NCI-H2227 treated with DMSO at 0.1 percent for 48 hours (cell line): ENCODE measurements around the gene EXOC3L4.

Experiments
- DNase-seq: peaks from one replicate; lab custom pipeline; 2025; lab: John Stamatoyannopoulos, UW

The EXOC3L4 gene

DNA sequence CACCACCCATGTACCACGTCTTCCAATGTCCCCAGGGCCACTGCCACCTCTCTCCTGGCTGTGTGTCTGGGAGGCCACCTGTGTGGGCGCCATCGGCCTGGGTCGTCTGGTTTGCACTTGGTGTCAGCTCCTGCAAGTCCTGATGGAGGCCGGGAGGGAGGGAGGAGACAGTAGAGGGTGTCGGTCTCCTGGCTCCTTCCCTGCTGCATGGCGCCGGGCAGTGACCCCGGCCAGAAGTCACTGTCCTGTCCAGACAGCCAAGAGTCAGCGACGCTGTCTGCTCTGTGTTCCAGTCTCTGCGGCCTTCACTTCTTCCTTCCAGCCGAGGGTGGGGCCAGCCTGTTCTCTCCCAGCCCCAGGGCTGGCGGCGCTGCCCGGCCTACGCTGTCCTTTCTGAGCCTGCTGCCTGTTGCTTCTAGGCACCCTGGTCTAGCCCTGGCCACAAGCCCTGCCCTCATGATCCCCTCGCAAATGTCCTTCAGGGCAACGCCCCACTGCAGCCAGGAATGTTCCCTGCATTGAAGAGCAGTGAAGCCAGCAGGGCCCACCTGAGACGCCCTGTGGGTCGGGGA is 23.5 kb upstream of the EXOC3L4 start:
- DNase-seq, result no peak

DNA sequence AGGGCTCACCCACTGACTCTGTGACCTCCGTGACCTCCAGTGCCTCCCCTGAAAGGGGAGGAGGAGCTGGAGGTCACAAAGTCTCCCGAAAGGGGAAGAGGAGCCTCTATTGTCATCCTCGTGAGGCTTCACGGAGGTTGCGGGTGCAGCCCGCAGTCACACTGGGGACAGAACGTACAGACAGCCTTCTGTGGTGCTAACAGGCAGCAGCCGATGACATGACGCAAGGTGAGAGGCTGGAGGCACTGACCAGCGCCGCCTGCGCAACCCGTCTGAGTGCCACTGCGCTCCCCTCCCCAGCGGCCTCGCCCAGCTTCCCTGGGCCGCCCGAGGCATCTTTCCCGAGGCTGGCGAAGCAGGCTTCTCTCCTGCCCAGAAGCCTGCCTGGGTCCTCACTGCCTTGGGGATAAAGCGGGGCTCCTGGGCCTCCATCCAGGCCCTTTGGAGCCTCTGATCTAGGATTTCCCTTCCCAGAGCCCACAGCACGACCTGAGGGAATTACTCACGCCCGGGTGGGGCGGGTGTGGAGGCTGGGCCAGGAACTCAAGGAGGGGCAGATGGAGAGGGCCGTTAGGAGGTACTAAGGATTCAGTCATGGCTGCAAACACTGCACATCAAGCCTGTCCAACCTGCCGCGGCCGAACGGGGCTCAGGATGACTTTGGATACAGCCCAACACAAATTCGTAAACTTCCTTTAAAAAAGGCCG is 22.8 kb upstream of the EXOC3L4 start:
- no peak for DNase-seq

DNA sequence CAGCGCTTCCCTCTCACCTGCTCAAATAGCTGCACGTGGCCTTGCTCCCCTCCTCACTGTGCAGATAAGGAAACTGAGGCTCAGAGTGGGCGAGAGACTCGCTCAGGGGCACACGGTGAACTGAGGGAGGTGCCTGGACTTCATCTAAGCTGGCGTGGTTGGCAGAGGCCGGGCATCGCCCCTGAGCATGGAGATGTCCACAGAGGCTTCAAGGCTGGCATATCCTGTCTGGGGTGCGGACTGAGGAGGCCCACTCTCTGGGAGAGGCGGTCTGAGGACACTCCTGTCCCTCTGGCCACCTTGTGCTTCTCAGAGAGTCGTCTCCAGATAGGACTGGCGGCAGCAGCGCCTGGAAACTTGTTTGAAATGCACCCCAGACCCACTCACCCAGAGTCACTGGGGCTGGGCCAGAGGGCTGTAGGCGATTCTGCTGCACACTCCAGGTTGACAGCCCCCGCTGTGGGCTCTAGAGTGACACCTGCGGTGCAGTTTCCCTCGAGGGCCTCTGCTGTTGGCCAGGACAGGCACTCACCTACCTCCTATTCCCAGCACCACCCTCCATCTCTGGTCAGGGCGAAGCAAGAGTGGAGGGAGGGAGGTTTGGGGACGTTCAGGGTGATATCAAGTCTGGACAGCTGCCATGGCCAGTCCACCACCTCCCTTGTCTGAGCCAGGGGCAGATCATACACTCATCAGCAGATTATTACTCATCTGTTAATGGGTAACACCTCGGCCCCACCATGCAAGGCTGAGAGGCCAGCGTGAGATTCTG is 21.7 kb upstream of the EXOC3L4 start:
- DNase-seq, result no peak

DNA sequence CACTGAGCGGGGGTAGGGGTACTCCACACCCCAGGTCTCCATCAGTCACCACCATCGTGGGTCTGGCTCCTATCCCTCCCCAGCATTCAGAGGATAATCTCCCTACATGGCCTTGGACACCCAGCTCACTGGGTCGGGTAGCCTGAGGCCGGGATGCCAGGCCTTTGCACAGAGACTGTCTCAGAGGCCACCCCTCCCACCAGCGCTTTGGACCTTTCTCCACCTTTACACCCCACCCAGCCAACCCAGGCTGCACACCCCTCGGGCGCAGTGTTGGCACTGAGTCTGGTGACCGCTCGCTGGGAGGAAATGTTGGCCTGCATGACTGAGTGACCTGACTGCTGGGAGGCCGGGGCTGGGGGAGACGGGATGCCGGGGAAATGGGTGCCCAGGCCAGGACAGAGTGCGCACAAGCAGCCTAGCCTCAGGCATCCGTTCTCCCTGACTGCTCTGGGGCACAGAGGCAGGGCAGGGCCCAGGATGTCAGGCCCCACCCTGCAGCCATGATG is 21.1 kb upstream of the EXOC3L4 start:
- no peak for DNase-seq

DNA sequence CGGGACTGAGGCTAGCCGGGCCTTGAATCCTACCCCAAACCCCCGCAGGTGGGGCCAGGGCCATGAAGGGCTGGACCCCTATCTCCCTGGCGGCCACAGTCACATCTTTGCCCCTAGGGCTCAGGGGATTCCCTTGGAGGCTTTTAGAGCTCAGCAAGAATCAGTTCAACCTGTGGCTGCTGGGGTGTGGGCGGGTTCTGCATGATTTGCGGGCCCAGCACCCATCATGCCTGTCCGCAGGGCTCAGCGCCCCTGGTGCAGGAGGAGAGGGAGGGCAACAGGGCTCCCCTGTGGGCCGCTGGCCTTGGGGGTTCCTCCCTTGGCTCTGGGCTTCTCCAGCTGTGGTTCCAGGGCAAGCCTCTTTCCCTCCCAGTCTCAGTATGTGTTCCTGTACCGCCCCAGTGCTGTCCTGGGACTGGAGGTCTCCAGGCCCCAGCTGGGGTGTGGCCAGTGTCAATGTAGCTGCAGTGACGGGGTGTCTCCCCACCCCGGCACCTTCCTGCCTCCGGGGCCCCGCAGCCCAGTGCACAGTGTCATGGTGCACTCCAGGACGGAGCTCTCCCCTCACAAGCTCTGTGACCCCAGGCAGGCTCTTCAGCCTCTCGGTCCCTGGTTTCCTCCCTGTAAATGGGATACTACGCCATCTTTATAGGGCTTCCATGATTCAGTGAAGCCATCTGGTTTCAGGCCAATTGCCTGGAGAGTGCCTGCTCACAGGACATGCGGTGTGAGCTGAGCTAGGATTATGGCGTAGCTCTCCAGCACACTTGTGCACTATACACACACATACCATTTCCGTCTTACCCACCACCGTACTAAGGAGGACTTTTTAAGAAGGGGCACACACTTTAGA is 20.4 kb upstream of the EXOC3L4 start:
- DNase-seq, result no peak

DNA sequence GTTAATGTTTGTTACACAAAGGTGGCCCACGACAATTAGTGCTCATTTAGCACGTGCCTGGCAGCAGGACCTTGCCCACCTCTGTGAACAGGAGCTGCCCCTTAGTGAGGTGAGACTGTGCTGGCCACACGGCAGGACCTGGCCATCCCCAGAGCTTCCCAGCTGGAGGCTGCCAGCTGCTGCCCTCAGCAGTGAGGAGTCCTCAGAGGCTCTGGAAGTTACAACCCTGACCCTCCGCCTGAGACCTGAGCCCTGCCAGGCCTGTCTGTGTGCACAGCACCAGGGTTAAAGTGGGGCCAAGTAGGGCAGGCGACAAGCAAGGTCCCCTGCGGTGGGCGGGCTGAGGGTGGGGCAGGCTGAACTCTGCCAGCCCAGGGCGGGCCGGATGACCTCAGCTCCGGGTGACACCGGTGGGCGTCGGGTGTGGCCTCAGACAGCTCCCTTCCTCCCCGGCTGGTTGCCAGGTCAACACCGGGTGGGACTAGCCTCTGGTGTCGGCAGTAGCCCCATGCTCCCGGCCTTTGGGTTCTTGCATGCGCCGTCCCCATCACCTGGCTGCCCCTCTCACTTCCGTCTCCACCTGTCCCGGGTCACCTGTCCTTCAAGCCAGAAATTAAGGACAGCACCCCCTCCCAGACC is 19.7 kb upstream of the EXOC3L4 start:
- DNase-seq, result no peak

DNA sequence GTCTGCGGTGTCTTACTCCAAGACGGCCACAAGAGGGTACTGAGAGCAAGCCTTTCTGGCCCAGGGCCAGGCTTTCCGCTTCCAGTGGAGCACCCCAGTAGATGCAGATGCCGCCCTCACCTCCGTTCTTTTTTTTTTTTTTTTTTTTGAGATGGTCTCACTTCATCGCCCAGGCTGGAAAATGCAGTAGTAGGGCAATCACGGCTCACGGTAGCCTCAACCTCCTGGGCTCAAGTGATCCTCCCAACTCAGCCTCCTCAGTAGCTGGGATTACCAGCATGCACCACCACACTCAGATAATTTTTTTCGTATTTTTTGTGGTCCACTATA is 16.1 kb upstream of the EXOC3L4 start:
- DNase-seq, result peak; percentile 72

DNA sequence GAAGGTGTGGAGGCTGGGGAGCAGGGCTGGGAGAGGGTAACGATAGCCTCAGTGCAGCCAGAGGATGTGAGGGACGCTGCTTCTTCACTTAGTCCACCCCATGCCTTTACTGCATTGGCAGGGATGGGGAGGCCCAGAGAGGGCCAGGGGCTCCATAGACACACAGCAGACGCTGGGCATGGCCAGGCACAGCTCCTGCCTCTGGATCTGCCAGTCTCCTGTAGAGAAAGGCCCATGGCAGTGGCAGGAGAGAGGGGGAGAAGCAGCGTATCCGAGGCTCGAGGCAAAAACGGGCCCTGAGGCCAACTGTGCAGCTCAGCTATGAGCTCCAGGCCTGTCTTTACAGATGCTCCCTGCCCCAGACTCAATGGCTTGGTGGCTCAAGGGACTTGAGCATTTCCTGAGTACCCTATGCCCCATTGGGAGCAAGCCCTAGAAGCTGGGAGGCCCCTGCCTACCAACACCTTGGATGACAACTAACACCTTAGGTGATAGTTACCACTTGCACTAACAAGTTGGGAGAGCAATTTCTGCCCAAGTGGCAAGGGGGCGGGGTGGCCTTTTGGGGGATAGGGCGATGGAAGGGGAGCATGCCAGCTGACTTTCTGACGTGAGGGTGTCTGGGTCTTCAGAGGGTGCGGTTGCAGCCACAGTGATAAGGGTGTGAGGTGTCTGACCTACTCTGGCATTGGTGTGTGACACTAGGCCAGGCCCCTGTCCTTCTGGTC is 15.5 kb upstream of the EXOC3L4 start:
- no peak for DNase-seq

DNA sequence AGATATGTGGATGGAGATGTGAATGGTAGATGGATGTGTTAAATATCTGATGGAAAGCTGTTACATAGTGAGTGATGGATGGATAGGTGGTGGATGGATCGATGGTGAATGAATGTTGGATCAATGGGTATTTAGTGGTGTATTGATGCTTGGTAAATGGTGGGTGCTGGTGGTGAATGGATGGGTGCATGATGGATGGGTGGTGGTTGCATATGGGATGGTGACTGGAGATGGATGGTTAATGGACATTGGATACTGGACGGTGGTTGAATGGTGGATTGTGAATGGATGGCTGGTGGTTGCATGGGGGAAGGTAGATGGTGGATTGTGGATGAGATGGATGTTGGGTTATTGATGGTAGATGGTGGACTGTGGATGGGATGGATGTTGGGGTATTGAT is 12.6 kb upstream of the EXOC3L4 start:
- no peak for DNase-seq

DNA sequence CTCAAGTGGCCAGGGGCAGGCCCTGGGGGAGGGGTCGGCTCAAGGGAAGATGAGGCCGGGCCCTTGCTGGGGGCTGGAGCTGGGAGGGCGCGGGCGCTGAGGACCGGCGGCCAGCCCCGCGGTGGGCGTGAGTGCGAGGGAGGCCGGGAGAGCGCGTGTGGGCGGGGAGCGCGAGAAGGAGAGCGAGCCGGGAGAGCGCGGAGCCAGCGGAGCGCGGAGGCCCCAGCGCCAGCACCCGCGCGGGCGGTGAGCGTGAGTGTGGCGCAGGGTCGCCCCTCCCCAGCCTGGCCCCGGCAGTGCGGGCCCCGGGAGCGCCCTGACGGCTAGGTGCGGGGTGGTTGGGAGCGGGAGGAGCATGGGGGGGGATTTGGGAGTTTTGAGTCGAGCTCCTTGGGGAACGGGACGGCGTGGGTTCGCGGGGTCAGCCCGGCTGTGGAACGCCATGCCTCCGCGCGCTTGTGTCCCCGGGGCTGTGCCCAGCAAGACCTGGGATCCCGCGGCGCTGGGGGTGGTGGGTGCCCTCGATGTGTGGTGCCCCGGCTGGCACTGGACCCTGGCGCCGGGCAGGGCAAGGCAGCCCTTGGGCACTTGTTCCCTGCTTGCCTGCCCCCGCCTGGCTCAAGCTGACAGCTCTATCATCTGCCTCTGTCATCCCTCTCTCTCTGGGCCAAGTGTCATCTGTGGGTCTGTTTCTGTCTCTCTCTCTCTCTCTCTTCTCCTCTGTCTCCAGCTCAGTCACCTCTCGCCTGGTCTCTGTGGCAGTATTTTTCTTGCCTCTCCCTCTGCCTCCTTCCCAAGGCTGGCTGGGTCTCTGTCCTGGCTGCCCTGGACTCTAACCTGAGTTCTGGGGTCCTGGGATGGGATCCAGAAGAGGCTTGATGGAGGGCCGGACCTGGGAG is 10.3 kb upstream of the EXOC3L4 start, which contains the start of gene LBHD2:
LBHD2 (plus strand) TSS at position 190 of the 899 bp plus-strand sequence. CDS start 1,803 bp downstream, outside the sequence.
- no peak for DNase-seq

DNA sequence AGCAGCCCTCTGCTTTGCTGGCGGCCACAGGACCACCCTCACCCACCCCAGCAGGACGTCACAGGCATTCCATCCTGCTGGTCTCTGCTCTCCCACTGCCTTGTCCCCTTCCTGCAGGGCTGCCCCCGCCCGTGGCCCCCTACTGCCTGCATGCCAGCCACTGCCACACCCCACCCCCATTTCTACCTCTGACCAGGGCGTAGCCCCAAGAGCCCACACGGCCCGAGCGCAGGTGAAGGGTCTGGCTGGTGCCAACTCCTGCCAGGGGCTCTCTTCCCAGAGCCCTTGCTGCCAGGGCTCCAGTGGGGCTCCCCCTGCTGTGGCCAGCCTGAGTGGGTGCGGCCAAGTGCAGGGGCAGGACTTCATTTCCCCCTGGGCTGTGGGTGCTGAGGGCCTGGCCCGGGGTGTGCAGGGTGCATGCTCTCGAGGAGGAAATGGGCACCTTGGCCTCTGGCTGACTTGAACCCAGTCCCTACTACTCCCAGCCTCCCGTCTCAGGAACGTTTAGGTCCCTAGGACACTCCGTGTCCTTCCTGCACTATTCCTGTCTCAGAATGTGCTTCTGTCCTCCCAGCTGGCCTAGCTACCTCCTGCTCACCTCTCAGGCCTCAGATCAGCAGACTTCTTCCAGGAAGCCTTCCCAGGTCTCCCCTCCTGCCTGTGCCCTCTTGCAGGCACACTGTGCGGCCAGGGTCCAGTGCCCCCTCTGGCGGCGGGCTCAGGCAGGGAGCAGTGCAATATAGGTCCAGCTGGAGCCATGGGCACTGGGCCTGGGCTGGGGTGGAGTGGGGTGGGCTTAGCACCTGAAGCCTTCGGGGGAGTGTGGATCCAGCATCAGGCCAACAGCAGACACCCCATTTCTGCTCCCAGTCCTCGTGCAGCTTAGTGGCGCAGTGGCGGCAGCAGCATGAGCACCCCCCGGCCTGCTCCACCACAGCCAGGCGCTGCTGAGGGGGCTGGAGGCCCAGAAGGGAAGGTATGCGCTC is 9.1 kb upstream of the EXOC3L4 start:
- no peak for DNase-seq

DNA sequence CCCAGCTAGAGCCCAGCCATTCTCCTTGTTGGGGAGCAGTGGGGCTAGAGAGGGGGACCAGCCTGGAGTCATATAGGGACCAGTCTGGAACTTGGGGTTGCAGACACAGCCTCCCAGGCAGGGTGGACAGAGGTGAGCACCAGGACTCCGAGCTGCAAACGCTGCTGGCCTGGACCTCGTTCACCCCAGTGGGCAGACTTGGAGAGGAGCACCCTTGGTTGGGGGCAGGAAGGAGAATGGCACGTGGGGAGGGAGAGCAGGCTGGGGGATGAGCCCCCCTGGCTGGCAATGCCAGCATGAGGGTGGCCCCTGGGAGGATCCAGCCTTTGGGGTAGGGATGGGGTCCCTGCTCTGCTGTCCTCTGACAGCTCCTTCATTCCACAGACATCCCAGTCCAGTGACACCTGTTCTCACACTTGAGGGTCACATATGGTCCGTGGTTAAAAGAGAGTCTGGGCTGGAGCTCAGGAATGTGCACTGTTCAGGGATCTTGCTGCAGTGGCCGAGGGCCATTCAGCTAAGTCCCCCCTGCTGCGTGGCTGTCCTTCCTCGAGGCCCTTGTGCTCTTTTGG is 7.7 kb upstream of the EXOC3L4 start:
- DNase-seq, result no peak

DNA sequence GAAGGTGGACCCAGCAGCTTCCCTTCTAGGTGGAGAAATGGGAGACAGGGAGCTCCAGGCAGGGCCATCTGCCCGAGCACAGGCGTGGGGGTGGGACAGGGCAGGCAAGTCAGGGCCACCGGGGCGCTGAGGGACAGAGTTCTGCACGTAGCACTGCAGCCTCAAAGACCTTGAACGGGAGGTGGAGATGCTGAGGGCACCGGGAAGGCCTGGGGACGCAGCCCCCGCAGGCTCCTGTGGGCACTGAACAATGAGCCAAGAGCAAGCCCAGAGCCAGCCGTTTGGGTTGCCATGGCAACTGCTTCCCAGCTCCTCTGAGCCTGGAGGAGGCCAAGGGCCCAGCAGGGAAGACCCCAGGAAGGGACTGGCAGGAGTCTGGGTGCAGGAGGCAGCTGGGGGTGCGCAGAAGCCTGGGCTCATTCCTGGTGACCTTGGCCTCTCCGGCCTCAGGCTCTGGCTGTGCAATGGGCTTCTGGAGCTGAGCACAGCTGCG is 7.1 kb upstream of the EXOC3L4 start:
- DNase-seq, result no peak

DNA sequence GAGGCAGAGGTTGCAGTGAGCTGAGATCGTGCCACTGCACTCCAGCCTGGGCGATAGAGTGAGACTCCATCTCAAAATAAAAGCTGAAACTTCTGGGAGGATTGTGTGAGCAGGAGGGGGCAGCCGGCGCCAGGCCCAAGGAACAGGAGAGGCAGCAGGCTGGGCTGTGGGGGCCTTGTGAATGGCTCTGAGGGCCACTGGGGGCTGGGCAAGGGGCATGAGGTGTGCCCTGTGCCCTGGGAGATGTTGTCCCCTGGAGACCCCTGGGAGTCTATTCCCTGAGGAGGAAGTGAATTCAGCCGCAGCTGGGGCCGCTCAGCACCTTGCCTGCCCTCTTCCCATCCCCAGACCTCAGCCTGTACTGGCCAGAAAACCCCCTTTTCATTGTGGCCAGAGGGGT is 5.6 kb upstream of the EXOC3L4 start:
- no peak for DNase-seq

DNA sequence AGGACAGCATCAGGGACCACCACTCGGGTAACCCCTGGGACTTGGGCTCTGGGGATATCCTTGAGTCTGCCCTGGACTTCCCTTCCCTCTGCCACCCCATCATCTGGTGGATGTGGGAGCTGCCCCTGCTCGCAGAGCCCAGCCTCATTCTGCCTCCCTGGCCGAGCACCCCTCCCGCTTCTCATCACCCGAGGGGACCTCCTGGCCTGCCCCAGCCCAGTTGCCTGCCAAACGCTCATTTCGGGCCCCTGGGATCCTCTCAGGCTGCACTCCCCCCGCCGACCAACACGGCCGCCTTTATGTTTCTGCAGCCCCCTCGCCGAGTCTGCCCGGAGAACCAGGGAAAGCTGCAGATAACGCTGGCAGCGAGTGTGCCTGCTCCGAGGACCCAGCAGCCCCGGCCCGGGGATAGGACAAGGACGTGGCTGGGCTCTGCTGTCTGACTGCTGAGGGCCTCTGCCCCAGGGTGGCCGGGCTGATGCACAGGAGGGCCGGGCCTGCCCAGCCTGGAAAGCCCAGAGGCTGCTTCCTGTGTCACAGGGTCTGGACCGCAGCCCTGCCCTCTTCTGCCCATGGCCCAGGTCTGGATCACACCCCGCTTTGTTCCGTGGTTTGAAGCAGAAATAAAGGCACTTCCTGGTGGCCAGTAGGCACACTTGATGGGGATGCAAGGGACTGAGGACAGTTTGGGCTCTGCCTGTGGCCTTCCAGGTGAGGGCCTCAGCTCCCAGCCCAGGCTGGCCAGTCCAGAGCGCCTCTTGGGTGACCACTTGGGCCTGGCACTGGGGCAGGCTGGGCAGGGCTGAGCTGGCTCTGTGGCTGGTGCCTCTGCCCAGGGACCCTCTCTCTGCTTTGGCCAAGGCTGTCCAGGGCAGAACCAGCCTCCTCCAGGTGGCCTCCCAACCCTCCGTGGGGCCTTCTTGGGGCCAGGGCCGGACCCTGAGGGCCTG is 4.9 kb upstream of the EXOC3L4 start:
- no peak for DNase-seq

DNA sequence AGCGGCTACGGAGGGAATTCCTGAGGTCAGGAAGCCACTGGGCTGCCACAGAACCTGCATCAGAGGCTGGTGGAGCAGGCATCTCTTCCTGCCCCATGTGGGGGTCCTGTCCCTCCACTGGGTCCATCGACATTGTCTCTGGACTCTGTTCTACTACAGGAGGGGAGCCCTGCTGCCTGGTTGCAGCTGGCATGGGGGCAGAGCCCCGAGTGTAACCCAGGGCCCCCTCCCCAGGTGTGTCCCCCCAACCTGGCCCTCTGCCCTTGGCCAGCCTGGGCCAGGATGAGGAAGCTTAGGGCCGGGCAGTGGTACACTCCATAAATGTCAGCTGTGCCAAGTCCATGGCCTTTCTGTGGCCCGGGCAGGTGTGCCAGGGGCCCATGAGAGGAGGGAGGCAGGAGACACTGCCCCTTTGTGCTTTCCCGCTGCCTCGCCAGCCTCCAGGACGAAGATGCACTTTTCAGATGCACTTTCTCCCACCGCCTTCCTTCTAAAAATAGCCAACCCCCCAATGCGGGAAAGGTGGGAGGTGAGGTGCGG is 4.0 kb upstream of the EXOC3L4 start:
- no peak for DNase-seq
